AG04450 (cell line): ENCODE data around the gene IQSEC3. TPM values are rescaled to one million over a fixed set of nuclear protein-coding genes. Genes with fewer than 3 reads are reported as not detected.

Experiments
- CTCF ChIA-PET: fragments of 300-600, 350-600 bp; formaldehyde crosslinking; extraction: SDS; loops from one replicate; lab custom pipeline; 2022; ENCODE audit warnings: antibody characterized with exemption, inconsistent platforms; lab: Charles Lee
- POLR2A ChIA-PET: fragments of 350-600 bp; formaldehyde crosslinking; extraction: SDS; loops from one replicate; lab custom pipeline; 2021; ENCODE audit warnings: antibody characterized with exemption, inconsistent platforms; lab: Yijun Ruan, JAX
- DNase-seq: peaks from one replicate; pipeline ENCODE4 v3.0.0-alpha.2; 2011; ENCODE audit warnings: low read depth, low spot score
- H3K27ac ChIP-seq: one replicate; pipeline ENCODE4 v1.5.1; 2012; ENCODE audit warnings: low read depth, low read length, control low read depth
- H3K27me3 ChIP-seq: one replicate; pipeline ENCODE4 v1.6.0; 2012; ENCODE audit warnings: low read length; ENCODE audit not compliant: control insufficient read depth, insufficient read depth
- H3K4me3 ChIP-seq: 2 replicates; pipeline ENCODE4 v1.5.1; 2011; ENCODE audit warnings: mild to moderate bottlenecking, low read depth, low read length, control low read depth
- H3K9me3 ChIP-seq: 2 replicates; pipeline ENCODE4 v1.5.1; 2012; ENCODE audit warnings: low read length; ENCODE audit not compliant: control insufficient read depth, insufficient read depth
- CTCF ChIP-seq: IDR thresholded peaks from 2 replicates; pipeline ENCODE4 v1.5.1; 2011; ENCODE audit warnings: low read depth, low read length, control low read depth, inconsistent platforms
- polyA plus RNA-seq: library from polyadenylated mRNA; depleted of rRNA; stranded (reverse); fragments of >200 nt; gene quantifications from 2 replicates; pipeline ENCODE4 v1.2.3, GENCODE V29; 2011

Gene IQSEC3
- polyA plus RNA-seq, 1 experiment, result 0.47 TPM

GRCh38 chr12:218221-218620 is 151.7 kb downstream of the IQSEC3 start:
- H3K4me3 ChIP-seq, result no peak overlapping the region
- no peak overlapping the region for H3K27ac ChIP-seq
- no peak for DNase-seq
- ChIA-PET POLR2A (no interaction called here), CTCF (no interaction called here)
- TF ChIP-seq CTCF, result no peak
- peaks cover 40% of the 10 kb centered on the region for H3K27me3 ChIP-seq
- no peaks in the 10 kb centered on the region for H3K9me3 ChIP-seq

GRCh38 chr12:218728-219590 is 152.4 kb downstream of the IQSEC3 start:
- CTCF ChIA-PET, result interaction anchor here (0.7 to 1.9 kb wide), 4 partner anchors 11 to 29 kb away, joined by 3 to 10 read pairs (median 5); no protein-coding TSS in a partner anchor
- Histone ChIP-seq H3K4me3 (no peak overlapping the region), H3K27ac (no peak overlapping the region), H3K27me3 (peaks cover 33% of the 10 kb centered on the region), H3K9me3 (no peaks in the 10 kb centered on the region)
- DNase-seq, result no peak
- POLR2A ChIA-PET, result no interaction called here
- TF ChIP-seq CTCF, result no peak

GRCh38 chr12:219891-220352 is 153.4 kb downstream of the IQSEC3 start:
- DNase-seq, result no peak
- ChIA-PET POLR2A (no interaction called here), CTCF (interaction anchor here (0.6 to 1.9 kb wide), 5 partner anchors 10 to 229 kb away, joined by 3 to 10 read pairs (median 5); no protein-coding TSS in a partner anchor)
- Histone ChIP-seq H3K9me3 (no peaks in the 10 kb centered on the region), H3K27ac (no peak overlapping the region), H3K27me3 (peaks cover 32% of the 10 kb centered on the region), H3K4me3 (no peak overlapping the region)
- peak; percentile 67 for TF ChIP-seq CTCF

GRCh38 chr12:220491-220890 is 153.9 kb downstream of the IQSEC3 start:
- Histone ChIP-seq H3K4me3 (no peak overlapping the region), H3K9me3 (no peaks in the 10 kb centered on the region), H3K27ac (no peak overlapping the region), H3K27me3 (peaks cover 30% of the 10 kb centered on the region)
- POLR2A ChIA-PET, result no interaction called here
- no peak for TF ChIP-seq CTCF
- CTCF ChIA-PET, result interaction anchor here (0.6 to 1.9 kb wide), 5 partner anchors 9 to 228 kb away, joined by 3 to 10 read pairs (median 5); no protein-coding TSS in a partner anchor
- DNase-seq, result no peak

GRCh38 chr12:220946-221550 is 154.5 kb downstream of the IQSEC3 start:
- no peak for DNase-seq
- ChIA-PET CTCF (interaction anchor here (1.9 kb wide), 1 partner anchor 9 kb away, joined by 10 read pairs; no protein-coding TSS in a partner anchor), POLR2A (no interaction called here)
- Histone ChIP-seq H3K4me3 (no peak overlapping the region), H3K27ac (no peak overlapping the region), H3K9me3 (no peaks in the 10 kb centered on the region), H3K27me3 (peaks cover 26% of the 10 kb centered on the region)
- no peak for TF ChIP-seq CTCF
